Measurements from ENCODE around the gene SH2D3A. TPM values are rescaled to one million over a fixed set of nuclear protein-coding genes. Genes with fewer than 3 reads are reported as not detected.

Gene SH2D3A
- total and polyA plus RNA-seq, 2 of the 8 experiments (the other 6 are each of a cell fraction or from before 2014, with no cell fraction given) = 14.5 to 22.1 TPM

GRCh38 chr19:6711078-6711361 is 56.2 kb downstream of the SH2D3A start:
- H3K4me3 ChIP-seq (ENCODE audit: extremely low read depth in 1 of 4, insufficient read depth in 2 of 4, low read depth in 3 of 4, low read length in 4 of 4) = peak overlapping the region in 3 of 4 experiments; percentile 41 to 58 (median 50); a peak in 4 of 8 replicates
- 42% methylated on average over 9 of the region's 9 CpGs; no CpG with 5 or more reads in 1 of the 2 experiments for WGBS, 2 experiments (ENCODE audit: extremely low coverage in 1 of 2, insufficient coverage in 1 of 2, insufficient read length in 1 of 2, insufficient replicate concordance in 2 of 2, low coverage in 1 of 2, low lambda C conversion rate in 2 of 2, missing lambda C conversion rate in 1 of 2)
- POLR2A ChIA-PET (ENCODE audit: partially characterized antibody) = no interaction called here
- peaks cover 0 to 22% (median 18%) of the 10 kb centered on the region in 4 experiments; a peak in 6 of 7 replicates for H3K27me3 ChIP-seq (replicated peaks in 1 of 4; ENCODE audit: control insufficient read depth in 3 of 4, extremely low read depth in 1 of 4, insufficient read depth in 3 of 4, low read length in 3 of 4)
- no peak overlapping the region for H4K91ac ChIP-seq (replicated peaks; ENCODE audit: insufficient read length, low read length)
- CTCF ChIA-PET (ENCODE audit: partially characterized antibody) = interaction anchor here (0.6 to 1.1 kb wide), 4 partner anchors 25 to 752 kb away, joined by 3 read pairs; no protein-coding TSS in a partner anchor
- no peaks in the 10 kb centered on the region for H3K79me1 ChIP-seq (ENCODE audit: low read depth, low read length)
- H2BK12ac ChIP-seq (ENCODE audit: low read depth, low read length) = peak overlapping the region; percentile 68; the same call in 1 of the 2 replicates
- no peak for TF ChIP-seq BRCA1 (IDR thresholded peaks at IDR 0.05; ENCODE audit: low read depth, low read length)
- TF ChIP-seq SP2 (IDR thresholded peaks at IDR 0.05; ENCODE audit: low read length) = no peak
- no peaks in the 10 kb centered on the region for H3K79me2 ChIP-seq (ENCODE audit: control insufficient read depth in 1 of 2, insufficient read depth in 2 of 2, low read length in 2 of 2)
- H4K20me1 ChIP-seq (replicated peaks in 1 of 2; ENCODE audit: control insufficient read depth in 1 of 2, insufficient read depth in 2 of 2, low read length in 2 of 2) = no peaks in the 10 kb centered on the region
- H4K8ac ChIP-seq (ENCODE audit: extremely low read depth, insufficient read depth, low read length) = no peak overlapping the region; the same call in 1 of the 2 replicates
- peaks cover 9% of the 10 kb centered on the region for H3K23me2 ChIP-seq (ENCODE audit: low read depth, low read length)
- H2BK120ac ChIP-seq (replicated peaks; ENCODE audit: low read depth, low read length) = no peak overlapping the region
- no peak overlapping the region for H2AK5ac ChIP-seq (ENCODE audit: low read depth, low read length)
- H3K14ac ChIP-seq (ENCODE audit: insufficient read length) = no peak overlapping the region
- peak overlapping the region; percentile 75 to 87 for H3K4me2 ChIP-seq (ENCODE audit: insufficient read depth in 1 of 2, low read depth in 2 of 2, low read length in 2 of 2)
- no peak overlapping the region; the same call in 1 of the 2 replicates for H3K18ac ChIP-seq (ENCODE audit: extremely low read depth, low read length)
- no peak overlapping the region for H2BK5ac ChIP-seq (ENCODE audit: low read depth, low read length)
- no peak overlapping the region for H3K27ac ChIP-seq (ENCODE audit: low read depth, low read length)
- no peak overlapping the region for H3K23ac ChIP-seq (ENCODE audit: insufficient read length)
- H3K4me1 ChIP-seq (replicated peaks in 1 of 4; ENCODE audit: control insufficient read depth in 3 of 4, insufficient read depth in 4 of 4, low read length in 3 of 4) = peaks cover 0 to 12% (median 2%) of the 10 kb centered on the region in 4 experiments; a peak in 4 of 7 replicates
- H3K9ac ChIP-seq (replicated peaks in 1 of 4; ENCODE audit: extremely low read depth in 1 of 4, low read depth in 3 of 4, low read length in 3 of 4) = no peak overlapping the region
- no peak overlapping the region for H2BK15ac ChIP-seq (ENCODE audit: low read length)
- H3K9me3 ChIP-seq (ENCODE audit: insufficient read depth in 2 of 2, low read depth in 1 of 2, low read length in 1 of 2) = no peaks in the 10 kb centered on the region
- no peaks in the 10 kb centered on the region for H3K36me3 ChIP-seq (ENCODE audit: control insufficient read depth in 2 of 4, insufficient read depth in 4 of 4, low read length in 3 of 4)
- H4K5ac ChIP-seq (ENCODE audit: insufficient read length, low read depth, low read length) = no peak overlapping the region
- H2AFZ ChIP-seq (ENCODE audit: low read length) = peak overlapping the region; percentile 94
- no peak overlapping the region for H3K4ac ChIP-seq (replicated peaks; ENCODE audit: insufficient read length, low read depth, low read length)
- DNase-seq (ENCODE audit: low read depth in 1 of 2, low spot score in 2 of 2) (no peak), FAIRE-seq (no peak)
- no peak overlapping the region for H3K56ac ChIP-seq (replicated peaks; ENCODE audit: insufficient read length, low read depth, low read length)
- 0 out of 2 replicates have a peak overlapping the region, but pooled peaks have one; percentile 55 for H2BK20ac ChIP-seq (ENCODE audit: low read length)

All from H1 (cell line).